Right ventricle myocardium inferior (tissue), 1 donor: Measurements from ENCODE around the gene CHML. TPM values are rescaled to one million over a fixed set of nuclear protein-coding genes. Genes with fewer than 3 reads are reported as not detected.

Source experiments
- ATAC-seq: fragments of 200-7000 bp; cut with Tn5 transposase; one replicate; pipeline ENCODE4 v1.9.1; 2020; ENCODE audit warnings: mild to moderate bottlenecking, moderate library complexity
- DNase-seq: peaks from one replicate; pipeline ENCODE4 v3.0.0; 2021; ENCODE audit errors: missing footprints
- intact Hi-C: fragments of 100-400 bp; cut with DNase I; formaldehyde crosslinking; loops from one replicate; pipeline ENCODE4 v1.11.0; 2022
- total RNA-seq: library from RNA; stranded (reverse); fragmentation: NEBNext Ultra II Directional; extraction: Animal tissue kit (Norgen Biotek cat#: 25700); gene quantifications from one replicate; pipeline ENCODE4 v1.2.1, GENCODE V29; 2021
- donor health status: DM: no; HTN: yes; CAD: no; lungs with severe emphysema.

Gene CHML
- total RNA-seq, 1 donor from 2014 or later: 6.6 TPM

- DNase-seq: no peak
- no peak for ATAC-seq
- intact Hi-C loops: no loop called here
Observed at GRCh38 chr1:241652012-241652411, 11.8 kb upstream of the CHML start, which contains the start of gene WDR64. WDR64 (plus strand) TSS chr1:241652281; CDS start chr1:241652485, 204 bp downstream.

GRCh38 chr1:241648159-241648558 is 8.0 kb upstream of the CHML start:
- no peak for ATAC-seq
- intact Hi-C loops: no loop called here
- DNase-seq: no peak

- intact Hi-C loops: no loop called here
- no peak for DNase-seq
- ATAC-seq: no peak
Observed at GRCh38 chr1:241647658-241648057, 7.5 kb upstream of the CHML start.

GRCh38 chr1:241646201-241646600 is 6.0 kb upstream of the CHML start:
- DNase-seq (no peak), ATAC-seq (no peak)
- intact Hi-C loops: no loop called here

- DNase-seq (no peak), ATAC-seq (no peak)
- intact Hi-C loops: no loop called here
Observed at GRCh38 chr1:241645199-241645598, 5.0 kb upstream of the CHML start.

- intact Hi-C loops: loop anchor here (5.0 kb wide), 1 partner anchor 127 kb away; the partner anchor contains the start of gene FH
Observed at GRCh38 chr1:241644259-241644658, 4.1 kb upstream of the CHML start.

GRCh38 chr1:241642593-241642944 is 2.4 kb upstream of the CHML start:
- no peak for DNase-seq
- ATAC-seq: no peak
- intact Hi-C loops: loop anchor here (5.0 kb wide), 1 partner anchor 125 kb away; the partner anchor contains the start of gene FH

More at GRCh38 chr1:241644259-241644658, 4.1 kb upstream of the CHML start:
- no peak for ATAC-seq
- no peak for DNase-seq

- no peak for DNase-seq
Observed at GRCh38 chr1:241641773-241642592, 1.8 kb upstream of the CHML start.

GRCh38 chr1:241640867-241641622 is 876 bp upstream of the CHML start:
- DNase-seq (no peak), ATAC-seq (no peak)
- intact Hi-C loops: loop anchor here (5.0 kb wide), 1 partner anchor 124 kb away; the partner anchor contains the start of gene FH

More at GRCh38 chr1:241641773-241642592, 1.8 kb upstream of the CHML start:
- ATAC-seq: no peak
- intact Hi-C loops: loop anchor here (5.0 kb wide), 1 partner anchor 125 kb away; the partner anchor contains the start of gene FH

GRCh38 chr1:241639623-241640148 is 483 bp downstream of the CHML start:
- ATAC-seq (no peak), DNase-seq (no peak)
- intact Hi-C loops: loop anchor here (5.0 kb wide), 1 partner anchor 122 kb away; the partner anchor contains the start of gene FH

GRCh38 chr1:241638909-241639622 is 1.1 kb downstream of the CHML start:
- ATAC-seq (no peak), DNase-seq (no peak)
- intact Hi-C loops: no loop called here

GRCh38 chr1:241638099-241638682 is 2.0 kb downstream of the CHML start:
- ATAC-seq: no peak
- no peak for DNase-seq
- intact Hi-C loops: no loop called here

- ATAC-seq (no peak), DNase-seq (no peak)
- intact Hi-C loops: no loop called here
Observed at GRCh38 chr1:241637604-241638003, 2.6 kb downstream of the CHML start.

- no peak for DNase-seq
- no peak for ATAC-seq
- intact Hi-C loops: no loop called here
Observed at GRCh38 chr1:241637046-241637590, 3.1 kb downstream of the CHML start.

- intact Hi-C loops: no loop called here
- ATAC-seq: no peak
Observed at GRCh38 chr1:241636291-241636690, 3.9 kb downstream of the CHML start.

GRCh38 chr1:241635556-241636152 is 4.5 kb downstream of the CHML start:
- ATAC-seq (no peak), DNase-seq (no peak)
- intact Hi-C loops: no loop called here

More at GRCh38 chr1:241636291-241636690, 3.9 kb downstream of the CHML start:
- no peak for DNase-seq

- ATAC-seq (no peak), DNase-seq (no peak)
- intact Hi-C loops: no loop called here
Observed at GRCh38 chr1:241632987-241633386, 7.2 kb downstream of the CHML start.

GRCh38 chr1:241631674-241632073 is 8.5 kb downstream of the CHML start:
- intact Hi-C loops: no loop called here
- no peak for ATAC-seq
- no peak for DNase-seq
